Astrocyte of the spinal cord (primary cell): Measurements from ENCODE around the gene LTBP2.
"Not testable (repeated sequence)": the region's sequence is repeated elsewhere in the genome, so short reads cannot be mapped to it uniquely, and the experiment has no call there.

Experiments used
- DNase-seq: peaks from one replicate; pipeline ENCODE4 v3.0.0; 2011; ENCODE audit warnings: low read depth, low spot score
- H3K4me3 ChIP-seq: 2 replicates; pipeline ENCODE4 v1.5.1; 2011; ENCODE audit warnings: low read depth, mild to moderate bottlenecking, low read length, moderate library complexity
- in situ Hi-C: cut with HindIII; loops from 2 replicates; pipeline ENCODE4 v1.10.0; 2017; ENCODE audit warnings: low sequenced_read_pairs
- TF ChIP-seq, protein P1 (sequence below): IDR thresholded peaks from 2 replicates; pipeline ENCODE4 v1.5.1; 2012; ENCODE audit warnings: low read depth, mild to moderate bottlenecking, low read length, inconsistent platforms

LTBP2 gene

DNA sequence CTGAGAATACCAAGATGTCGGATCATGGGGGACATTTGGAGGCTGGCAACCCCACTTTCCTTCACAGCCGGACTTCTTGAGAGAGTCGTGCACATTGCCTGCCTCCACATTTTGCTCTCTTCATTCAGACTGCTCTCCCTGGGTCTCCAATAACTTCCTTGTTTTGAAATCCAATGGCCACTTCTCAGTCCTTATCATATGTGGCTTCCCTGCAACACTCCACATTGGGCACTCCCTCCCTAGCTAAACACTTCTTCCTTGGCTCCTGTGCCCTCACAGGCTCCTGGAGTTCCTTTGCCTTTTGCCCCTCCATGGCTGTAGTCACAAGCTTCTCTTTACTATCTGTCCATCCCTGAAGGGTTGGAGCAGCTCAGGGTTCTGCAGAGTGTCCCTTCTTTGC is 149.0 kb downstream of the LTBP2 start:
- no peak for DNase-seq
- in situ Hi-C loops: no loop called here
- TF ChIP-seq, protein P1, sequence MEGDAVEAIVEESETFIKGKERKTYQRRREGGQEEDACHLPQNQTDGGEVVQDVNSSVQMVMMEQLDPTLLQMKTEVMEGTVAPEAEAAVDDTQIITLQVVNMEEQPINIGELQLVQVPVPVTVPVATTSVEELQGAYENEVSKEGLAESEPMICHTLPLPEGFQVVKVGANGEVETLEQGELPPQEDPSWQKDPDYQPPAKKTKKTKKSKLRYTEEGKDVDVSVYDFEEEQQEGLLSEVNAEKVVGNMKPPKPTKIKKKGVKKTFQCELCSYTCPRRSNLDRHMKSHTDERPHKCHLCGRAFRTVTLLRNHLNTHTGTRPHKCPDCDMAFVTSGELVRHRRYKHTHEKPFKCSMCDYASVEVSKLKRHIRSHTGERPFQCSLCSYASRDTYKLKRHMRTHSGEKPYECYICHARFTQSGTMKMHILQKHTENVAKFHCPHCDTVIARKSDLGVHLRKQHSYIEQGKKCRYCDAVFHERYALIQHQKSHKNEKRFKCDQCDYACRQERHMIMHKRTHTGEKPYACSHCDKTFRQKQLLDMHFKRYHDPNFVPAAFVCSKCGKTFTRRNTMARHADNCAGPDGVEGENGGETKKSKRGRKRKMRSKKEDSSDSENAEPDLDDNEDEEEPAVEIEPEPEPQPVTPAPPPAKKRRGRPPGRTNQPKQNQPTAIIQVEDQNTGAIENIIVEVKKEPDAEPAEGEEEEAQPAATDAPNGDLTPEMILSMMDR: no peak
- H3K4me3 ChIP-seq: no peak overlapping the region

DNA sequence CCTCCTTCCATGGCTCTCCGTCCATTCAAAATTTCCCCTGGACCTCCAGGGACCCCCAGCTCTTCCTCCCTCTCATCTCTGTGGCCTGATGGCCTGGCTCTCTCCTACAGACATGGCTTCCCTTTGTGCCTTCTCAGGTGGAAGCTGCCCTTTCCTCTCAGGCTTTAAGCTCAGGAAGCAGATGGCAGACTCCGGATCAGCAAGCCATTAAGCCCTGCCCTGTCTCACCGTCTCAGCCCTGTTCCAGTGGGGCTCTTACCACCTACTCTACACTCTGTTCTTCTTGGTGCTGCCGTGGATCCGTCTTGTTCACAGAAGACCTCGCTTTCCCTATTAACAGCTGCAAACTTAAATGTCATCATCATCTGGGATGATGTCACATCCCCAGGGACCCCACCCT is 152.1 kb downstream of the LTBP2 start:
- H3K4me3 ChIP-seq: no peak overlapping the region
- DNase-seq: no peak
- TF ChIP-seq, protein P1: no peak
- in situ Hi-C loops: no loop called here

DNA sequence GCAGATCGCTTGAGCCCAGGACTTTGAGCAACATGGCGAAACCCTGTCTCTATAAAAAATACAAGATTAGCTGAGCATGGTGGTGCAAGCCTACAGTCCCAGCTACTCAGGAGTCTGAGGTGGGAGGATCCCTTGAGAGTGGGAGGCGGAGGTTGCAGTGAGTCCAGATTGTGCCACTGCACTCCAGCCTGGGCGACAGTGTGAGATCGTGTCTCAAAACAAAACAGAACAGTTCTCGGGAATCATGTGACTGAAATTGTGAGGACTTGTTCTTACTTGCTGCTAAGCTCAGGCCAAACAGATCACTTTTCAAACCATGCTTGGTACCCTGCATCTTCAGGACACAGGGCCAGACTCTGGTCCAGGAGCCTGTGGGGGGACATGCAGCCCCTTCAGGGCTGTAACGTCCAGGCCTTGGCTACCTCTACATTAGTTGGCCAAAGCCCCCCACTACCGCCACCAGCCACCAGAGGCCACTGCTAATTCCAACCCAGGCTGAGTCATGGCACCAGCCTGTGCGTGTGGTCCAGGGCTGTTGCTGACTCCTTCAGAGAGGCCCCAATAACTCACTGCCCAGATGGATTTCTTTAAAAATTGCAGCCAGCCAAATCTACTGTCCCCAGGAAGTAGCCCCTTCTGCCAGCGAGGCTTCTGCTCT is 152.6 kb downstream of the LTBP2 start:
- in situ Hi-C loops: no loop called here
- TF ChIP-seq, protein P1: peak; percentile 84
- H3K4me3 ChIP-seq: no peak overlapping the region
- peak; percentile 51 for DNase-seq

DNA sequence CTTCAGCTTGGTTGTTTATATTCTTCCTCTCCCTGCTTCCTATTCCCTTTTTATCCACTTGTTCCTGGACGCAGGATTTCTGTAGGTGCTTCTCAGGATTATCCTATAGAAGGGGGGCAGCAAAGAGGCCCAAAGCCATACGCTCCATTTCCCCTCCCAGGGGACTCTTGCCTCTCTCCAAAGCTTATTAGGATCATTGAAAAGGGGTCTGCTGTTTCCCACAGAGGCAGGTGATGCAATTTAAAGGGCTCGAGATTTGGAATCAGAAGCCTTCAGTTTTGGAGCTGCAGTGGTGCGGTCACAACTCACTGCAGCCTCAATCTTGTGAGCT is 154.5 kb downstream of the LTBP2 start:
- in situ Hi-C loops: no loop called here
- no peak overlapping the region for H3K4me3 ChIP-seq
- TF ChIP-seq, protein P1: no peak
- DNase-seq: no peak

DNA sequence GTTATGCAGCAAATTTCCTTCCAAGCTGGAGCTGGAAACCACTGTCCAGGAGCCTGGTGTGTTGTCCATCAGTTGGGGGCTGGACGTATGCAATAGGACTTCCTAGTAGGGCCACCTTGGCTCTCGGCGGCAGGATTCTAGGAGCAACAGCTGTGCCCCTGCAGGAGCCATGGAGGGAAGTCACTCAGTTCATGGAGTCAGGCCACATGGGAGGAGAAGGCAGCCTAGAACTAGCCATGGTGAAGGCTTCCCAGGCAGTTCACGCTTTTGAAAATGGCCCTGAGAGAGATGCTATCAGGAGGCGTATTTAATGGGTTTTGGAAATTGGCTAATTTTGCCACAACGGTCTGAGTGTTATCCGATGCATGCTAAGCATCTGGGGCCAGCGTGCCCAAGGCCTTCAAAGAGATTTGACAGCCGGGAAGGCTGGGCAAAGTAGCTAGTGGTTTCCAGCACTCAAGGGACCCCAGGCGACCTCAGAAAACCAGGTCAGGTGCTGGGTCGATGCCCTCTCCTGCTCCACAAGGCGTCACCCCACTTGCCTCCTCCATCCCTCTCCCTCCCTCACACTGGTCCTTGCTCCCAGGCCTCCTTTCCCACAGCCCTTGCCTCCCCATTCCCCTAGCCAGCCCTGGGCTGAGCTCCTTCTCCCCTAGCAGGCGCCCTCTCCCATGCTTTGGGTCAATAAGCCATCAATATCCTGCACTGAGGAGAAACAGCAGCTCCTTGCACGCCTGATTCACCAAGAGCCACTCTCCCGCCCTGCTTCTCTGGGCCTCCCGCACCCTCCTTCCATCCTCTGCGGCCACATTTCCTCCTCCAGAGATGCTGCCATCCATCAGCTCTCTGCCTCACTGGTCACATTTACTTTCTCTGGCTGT is 155.1 kb downstream of the LTBP2 start:
- TF ChIP-seq, protein P1: no peak
- H3K4me3 ChIP-seq: no peak overlapping the region
- in situ Hi-C loops: no loop called here
- no peak for DNase-seq

DNA sequence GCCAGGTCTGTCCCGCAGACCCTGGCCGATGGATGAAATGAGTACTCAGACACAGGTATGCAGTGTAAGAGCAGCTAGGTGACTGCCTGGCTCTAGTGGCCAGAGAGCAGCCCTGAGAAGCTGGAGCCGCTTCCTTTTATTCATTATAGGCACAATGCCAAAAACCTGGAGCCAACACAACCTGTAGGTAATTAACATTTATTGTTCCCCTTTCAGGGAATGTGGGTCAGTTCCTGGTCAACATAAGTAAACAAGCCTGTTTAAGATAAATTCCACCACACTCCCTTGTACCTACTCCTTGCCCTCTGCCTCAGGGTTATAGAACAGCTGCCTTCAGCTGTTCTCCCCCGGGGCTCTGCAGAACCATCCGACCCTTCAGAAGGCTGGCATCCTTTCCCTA is 157.6 kb downstream of the LTBP2 start:
- in situ Hi-C loops, DNase-seq, H3K4me3 ChIP-seq: not testable (repeated sequence)
